Esophagus squamous epithelium (tissue), 5 donors: ENCODE data around the gene GPSM3. TPM values are rescaled to one million over a fixed set of nuclear protein-coding genes. Genes with fewer than 3 reads are reported as not detected.
A peak's percentile ranks its signal among the peaks of the same experiment; 100 is the strongest.

Experiments
- DNase-seq: peaks from one replicate; lab custom pipeline; 2025; lab: John Stamatoyannopoulos, UW
- H3K27ac ChIP-seq, 4 donors: fragments of 200-600 bp; sonication (generic); one replicate each; pipeline ENCODE4 v1.5.1; 2016 to 2019; ENCODE audit warnings: mild to moderate bottlenecking in 1 of 4
- H3K27me3 ChIP-seq, 4 donors: fragments of 200-600 bp; sonication (generic); 1 replicate in 3 of 4; 2 replicates in 1 of 4; pipeline versions ENCODE4 v1.5.1 to v1.6.0; 2017 to 2021; ENCODE audit warnings: antibody characterized with exemption in 1 of 4
- H3K36me3 ChIP-seq, 3 donors: fragments of 200-600 bp; sonication (generic); one replicate each; pipeline ENCODE4 v1.5.1; 2016 to 2019
- H3K4me1 ChIP-seq, 3 donors: fragments of 200-600 bp; sonication (generic); one replicate each; pipeline ENCODE4 v1.5.1; 2017 to 2019
- H3K4me3 ChIP-seq, 4 donors: fragments of 200-600 bp; sonication (generic); 1 replicate in 3 of 4; 2 replicates in 1 of 4; pipeline ENCODE4 v1.5.1; 2016 to 2019; ENCODE audit warnings: mild to moderate bottlenecking in 2 of 4, moderate library complexity in 1 of 4
- H3K9me3 ChIP-seq, 3 donors: fragments of 200-600 bp; sonication (generic); one replicate each; pipeline ENCODE4 v1.5.1; 2016 to 2019
- CTCF ChIP-seq, 6 experiments: fragments of 450-650 bp in 4 of 6; fragments of 200-600 bp in 2 of 6; sonication (generic) in 2 of 6; IDR thresholded peaks; one replicate each; pipeline ENCODE4 v1.5.1; 2016 to 2019; ENCODE audit warnings: antibody characterized with exemption in 6 of 6, mild to moderate bottlenecking in 4 of 6, moderate library complexity in 4 of 6
- POLR2A ChIP-seq, 4 donors: fragments of 450-650 bp; IDR thresholded peaks; one replicate each; pipeline ENCODE4 v1.6.1; 2017; ENCODE audit warnings: antibody characterized with exemption in 4 of 4, mild to moderate bottlenecking in 4 of 4, moderate library complexity in 3 of 4
- WGBS, 2 donors: methylation state at CpG; one replicate each; pipeline ENCODE4 v1.1.5; 2018; 5-methylcytosine and 5-hydroxymethylcytosine counted together
- intact Hi-C: fragments of 100-400 bp; cut with DNase I; formaldehyde crosslinking; loops from one replicate; pipeline ENCODE4 v1.15.0; 2022
- total RNA-seq, 4 donors: library from RNA; depleted of rRNA; stranded (reverse); fragments of >200 nt; gene quantifications; one replicate each; pipeline ENCODE4 v1.1.0, GENCODE V29; 2016
- donor health status: DM: yes; HTN: yes; CAD: no.

Gene GPSM3
- total RNA-seq, 4 donors from 2014 or later = 1.6 to 14.1 (median 6.5) TPM

- Histone ChIP-seq H3K27ac (peak overlapping the region in 3 of 4 donors; percentile 40 to 97 (median 96)), H3K4me3 (peak overlapping the region in 1 of 4 donors; percentile 66), H3K9me3 (no peaks in the 10 kb centered on the region), H3K36me3 (peaks cover 6 to 49% (median 6%) of the 10 kb centered on the region in 3 donors), H3K4me1 (peaks cover 26 to 70% (median 40%) of the 10 kb centered on the region in 3 donors), H3K27me3 (no peaks in the 10 kb centered on the region)
- no peak for DNase-seq
- 58 to 64% methylated on average over 10 of the region's 10 CpGs for WGBS, 2 donors
- TF ChIP-seq CTCF (IDR thresholded peaks at IDR 0.05) (no peak), POLR2A (IDR thresholded peaks at IDR 0.05) (no peak)
- intact Hi-C loops = no loop called here
Measured at GRCh38 chr6:32179766-32180405, 12.6 kb downstream of the GPSM3 start.

GRCh38 chr6:32178547-32179440 is 13.6 kb downstream of the GPSM3 start:
- no peak for DNase-seq
- Histone ChIP-seq H3K4me1 (peaks cover 27 to 76% (median 44%) of the 10 kb centered on the region in 3 donors), H3K9me3 (no peaks in the 10 kb centered on the region), H3K27me3 (no peaks in the 10 kb centered on the region), H3K36me3 (peaks cover 6 to 44% (median 6%) of the 10 kb centered on the region in 3 donors), H3K27ac (peak overlapping the region; percentile 90 to 97 (median 96)), H3K4me3 (peak overlapping the region; percentile 39 to 96 (median 80))
- intact Hi-C loops = no loop called here
- TF ChIP-seq CTCF (IDR thresholded peaks at IDR 0.05) (no peak), POLR2A (IDR thresholded peaks at IDR 0.05) (peak in 1 of 4 donors; percentile 25)
- 2% methylated on average over 17 of the region's 24 CpGs for WGBS, 2 donors

GRCh38 chr6:32177788-32178546 is 14.5 kb downstream of the GPSM3 start, which contains the start of gene RNF5:
RNF5 (plus strand) TSS chr6:32178405; CDS start chr6:32178512, 107 bp downstream.
- no peaks in the 10 kb centered on the region for H3K27me3 ChIP-seq
- 0% methylated on average over 21 to 22 of the region's 33 CpGs for WGBS, 2 donors
- H3K9me3 ChIP-seq = no peaks in the 10 kb centered on the region
- TF ChIP-seq POLR2A (IDR thresholded peaks at IDR 0.05) (peak in 2 of 4 donors; percentile 8 to 47), CTCF (IDR thresholded peaks at IDR 0.05) (no peak)
- intact Hi-C loops = no loop called here
- peak within 1 kb of the TSS; percentile 90 to 97 (median 96) for H3K27ac ChIP-seq
- peak; percentile 90 for DNase-seq
- H3K36me3 ChIP-seq = peaks cover 0 to 36% (median 6%) of the 10 kb centered on the region in 3 donors
- peaks cover 27 to 84% (median 45%) of the 10 kb centered on the region in 3 donors for H3K4me1 ChIP-seq
- H3K4me3 ChIP-seq = peak within 1 kb of the TSS; percentile 39 to 96 (median 80)

GRCh38 chr6:32177183-32177787 is 15.2 kb downstream of the GPSM3 start:
- DNase-seq = no peak
- TF ChIP-seq POLR2A (IDR thresholded peaks at IDR 0.05) (peak in 2 of 4 donors; percentile 18 to 38), CTCF (IDR thresholded peaks at IDR 0.05) (no peak)
- peaks cover 27 to 86% (median 48%) of the 10 kb centered on the region in 3 donors for H3K4me1 ChIP-seq
- intact Hi-C loops = no loop called here
- 0% methylated on average over 15 to 19 of the region's 20 CpGs for WGBS, 2 donors
- no peaks in the 10 kb centered on the region for H3K9me3 ChIP-seq
- H3K36me3 ChIP-seq = peaks cover 0 to 29% (median 6%) of the 10 kb centered on the region in 3 donors
- H3K27me3 ChIP-seq = no peaks in the 10 kb centered on the region
- H3K27ac ChIP-seq = peak overlapping the region; percentile 90 to 97 (median 96)
- peak overlapping the region; percentile 39 to 96 (median 80) for H3K4me3 ChIP-seq
